Amniotic stem cell (primary cell): ENCODE data around the gene GCSAM.

Source experiments
- DNase-seq: peaks from one replicate; lab custom pipeline; 2025; lab: John Stamatoyannopoulos, UW

The GCSAM gene, protein sequence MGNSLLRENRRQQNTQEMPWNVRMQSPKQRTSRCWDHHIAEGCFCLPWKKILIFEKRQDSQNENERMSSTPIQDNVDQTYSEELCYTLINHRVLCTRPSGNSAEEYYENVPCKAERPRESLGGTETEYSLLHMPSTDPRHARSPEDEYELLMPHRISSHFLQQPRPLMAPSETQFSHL

DNA sequence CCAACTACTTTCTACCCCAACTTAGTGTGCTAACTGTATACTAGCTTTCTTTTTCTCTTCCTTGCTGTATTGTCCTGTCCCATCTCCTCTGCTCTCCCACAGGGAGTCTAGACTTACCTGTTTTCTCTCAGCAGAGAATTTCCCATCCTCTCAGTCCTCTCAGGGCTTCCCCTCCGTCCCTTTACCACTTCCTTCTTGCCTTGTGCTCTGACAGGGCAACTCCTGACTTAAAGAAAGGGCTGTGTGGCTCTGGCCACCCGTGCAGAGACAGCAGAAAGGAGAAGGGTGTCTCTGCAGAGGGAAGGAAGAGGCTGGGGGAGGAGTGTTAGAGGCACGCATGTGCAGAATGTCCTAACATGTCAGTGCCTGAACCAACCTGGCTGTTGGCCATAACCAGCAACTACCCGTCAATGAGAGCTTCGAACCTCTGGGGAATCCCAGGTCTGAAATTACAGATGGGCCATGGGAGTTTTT is at the start of gene GCSAM:
TSS of gene GCSAM (minus strand) at position 274 of the 474 bp plus-strand sequence. CDS start at position 146, 128 bp downstream.
- no peak for DNase-seq

DNA sequence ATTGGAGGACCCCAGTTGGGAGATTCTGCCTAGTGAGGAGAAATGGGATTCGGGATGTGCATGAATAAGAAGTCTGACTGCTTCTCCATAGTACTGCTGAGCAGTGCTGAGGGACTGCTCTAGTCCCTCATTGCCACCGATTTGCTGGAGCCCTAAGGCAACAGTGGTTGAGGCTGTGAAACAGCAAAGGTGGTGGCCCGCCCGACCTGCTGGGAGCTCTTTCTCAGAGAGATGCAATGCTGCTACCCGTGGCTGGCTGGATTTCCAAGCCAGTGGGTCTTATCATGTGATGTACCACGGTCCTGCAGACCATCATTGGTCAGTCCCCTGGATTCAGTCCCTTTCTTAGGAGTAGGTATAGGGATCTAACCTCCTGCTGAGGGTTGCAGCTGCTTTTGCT is 42.6 kb upstream of the GCSAM start:
- no peak for DNase-seq

DNA sequence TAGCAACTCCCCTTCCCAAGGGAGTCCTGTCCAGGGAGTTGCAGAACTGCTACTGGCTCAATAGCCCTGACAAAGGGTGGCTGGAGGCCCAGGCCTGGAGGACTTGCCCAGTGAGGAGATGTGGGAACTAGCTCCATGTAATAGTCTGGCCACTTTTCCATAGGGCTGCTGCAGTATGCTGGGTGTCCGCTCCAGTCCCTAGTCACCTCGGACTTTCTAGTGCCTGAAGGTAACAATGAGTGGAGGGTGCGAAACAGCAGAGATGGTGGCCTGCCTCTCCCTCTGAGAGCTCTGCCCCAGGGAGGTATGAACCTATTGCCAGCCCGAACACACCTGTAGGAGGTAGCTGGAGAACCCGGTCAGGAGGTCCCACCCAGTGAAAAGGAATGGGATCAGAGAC is 42.0 kb upstream of the GCSAM start:
- DNase-seq = no peak

DNA sequence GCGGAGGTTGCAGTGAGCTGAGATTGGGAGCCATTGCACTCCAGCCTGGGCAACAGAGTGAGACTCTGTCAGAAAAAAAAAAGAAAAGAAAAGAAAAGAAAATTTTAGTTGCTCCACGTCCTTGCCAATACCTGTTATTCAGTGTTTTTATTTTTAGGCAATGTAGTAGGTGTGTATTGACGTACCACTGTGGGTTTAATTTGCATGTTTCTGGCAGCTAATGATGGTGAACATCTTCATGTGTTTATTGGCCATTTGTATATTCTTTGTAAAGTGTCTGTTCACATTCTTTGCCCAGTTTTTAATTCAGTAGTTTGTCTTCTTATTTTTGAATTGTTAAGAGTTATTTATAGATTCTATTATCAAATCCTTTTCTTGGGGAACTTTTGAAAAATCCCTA is 38.1 kb upstream of the GCSAM start:
- DNase-seq = no peak

DNA sequence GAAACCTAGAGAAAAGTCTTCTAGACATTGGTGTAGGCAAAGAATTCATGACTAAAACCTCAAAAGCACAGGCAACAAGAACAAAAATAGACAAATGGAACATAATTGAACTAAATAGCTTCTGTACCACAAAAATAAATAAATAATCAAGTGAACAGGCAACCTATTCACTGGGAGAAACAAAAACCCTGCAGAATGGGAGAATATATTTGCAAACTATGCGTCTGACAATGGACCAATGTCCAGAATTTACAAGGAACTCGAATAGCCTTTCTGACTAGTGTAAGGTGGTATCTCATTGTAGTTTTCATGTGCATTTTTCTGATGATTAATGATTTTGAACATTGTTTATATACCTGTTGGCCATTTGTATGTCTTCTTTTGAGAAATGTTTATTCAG is 37.0 kb upstream of the GCSAM start:
- DNase-seq = no peak

DNA sequence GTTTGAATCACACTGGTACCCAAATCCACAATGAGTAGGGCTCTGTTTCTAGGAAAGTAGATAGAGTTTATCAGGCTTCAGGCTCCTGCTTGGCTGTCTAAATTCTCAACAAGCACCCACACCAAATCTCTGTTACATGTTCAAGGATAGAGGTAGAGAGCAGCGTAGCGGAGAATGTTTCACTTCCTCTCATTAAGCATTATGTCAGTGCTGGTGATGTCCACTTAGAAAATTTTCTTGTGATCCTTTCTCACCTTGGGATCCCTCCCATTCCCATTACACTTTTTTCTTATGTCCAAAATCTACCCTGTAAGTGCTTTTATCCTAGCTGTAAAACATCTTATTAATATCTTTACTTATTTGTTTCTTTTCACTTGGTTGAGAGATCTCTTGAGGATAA is 34.7 kb upstream of the GCSAM start:
- DNase-seq = no peak

DNA sequence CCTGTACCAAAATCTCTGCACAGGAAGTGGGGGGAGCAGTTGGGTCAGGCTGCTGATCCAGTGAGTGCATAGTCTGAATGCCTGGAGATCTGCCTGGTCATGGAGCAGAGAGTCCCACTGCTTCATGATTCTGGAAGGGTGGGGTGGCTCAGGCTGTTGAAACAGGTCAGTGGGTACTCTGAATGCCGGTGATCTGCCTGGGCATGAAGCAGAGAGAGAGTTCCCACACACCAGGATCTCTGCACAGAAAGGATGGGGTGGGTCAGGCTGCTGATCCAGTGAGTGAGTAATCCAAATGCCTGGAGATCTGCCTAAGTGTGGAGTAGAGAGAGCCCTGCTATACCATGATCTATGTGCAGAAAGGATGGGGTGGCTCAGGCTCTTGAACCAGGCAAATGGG is 16.1 kb upstream of the GCSAM start:
- no peak for DNase-seq

DNA sequence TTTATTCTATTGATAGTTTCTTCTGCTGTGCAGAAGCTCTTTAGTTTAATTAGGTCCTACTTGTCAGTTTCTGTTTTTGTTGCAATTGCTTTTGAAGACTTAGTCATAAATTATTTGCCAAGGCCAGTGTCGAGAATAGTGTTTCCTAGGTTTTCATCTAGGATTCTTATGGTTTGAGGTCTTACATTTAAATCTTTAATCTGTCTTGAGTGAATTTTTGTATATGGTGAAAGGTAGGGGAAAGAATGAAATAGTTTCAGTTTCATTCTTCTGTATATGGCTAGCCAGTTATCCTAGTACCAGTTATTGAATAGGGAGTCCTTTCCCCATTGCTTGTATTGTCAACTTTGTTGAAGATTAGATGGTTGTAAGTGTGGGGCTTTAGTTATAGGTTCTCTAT is 10.6 kb upstream of the GCSAM start:
- no peak for DNase-seq

DNA sequence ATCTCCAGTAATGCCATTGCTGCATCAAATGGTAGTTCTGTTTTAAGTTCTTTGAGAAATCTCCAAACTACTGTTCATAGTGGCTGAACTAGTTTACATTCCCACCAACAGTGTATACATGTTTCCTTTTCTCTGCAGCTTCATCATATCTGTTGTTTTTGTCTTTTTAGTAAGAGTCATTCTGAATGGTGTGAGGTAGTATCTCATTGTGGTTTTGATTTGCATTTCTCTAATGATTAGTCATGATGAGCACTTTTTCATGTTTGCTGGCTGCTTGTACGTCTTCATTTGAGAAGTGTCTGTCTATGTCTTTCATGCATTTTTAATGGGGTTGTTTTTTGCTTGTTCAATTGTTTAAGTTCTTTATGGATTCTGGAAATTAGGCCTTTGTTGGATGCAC is 10.2 kb upstream of the GCSAM start:
- DNase-seq = no peak

DNA sequence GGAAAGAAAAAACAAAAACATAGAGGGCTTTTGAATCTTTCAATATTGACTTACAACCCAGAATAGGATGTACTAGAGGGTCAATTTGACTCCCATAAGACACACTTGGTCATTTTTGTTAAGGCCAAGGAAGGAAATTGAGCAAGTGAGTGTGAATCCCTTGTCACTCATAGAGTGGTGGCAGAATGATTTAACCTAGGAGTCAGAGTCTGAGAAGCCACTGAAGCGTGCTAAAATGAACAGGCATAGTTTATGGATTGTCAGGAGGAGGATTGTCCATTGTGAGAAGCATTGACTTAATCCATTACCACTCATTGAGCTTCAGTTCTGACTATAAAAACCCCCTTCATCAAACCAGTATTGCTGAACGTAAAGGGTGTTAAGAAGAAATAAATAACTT is 8.2 kb upstream of the GCSAM start:
- DNase-seq = no peak

DNA sequence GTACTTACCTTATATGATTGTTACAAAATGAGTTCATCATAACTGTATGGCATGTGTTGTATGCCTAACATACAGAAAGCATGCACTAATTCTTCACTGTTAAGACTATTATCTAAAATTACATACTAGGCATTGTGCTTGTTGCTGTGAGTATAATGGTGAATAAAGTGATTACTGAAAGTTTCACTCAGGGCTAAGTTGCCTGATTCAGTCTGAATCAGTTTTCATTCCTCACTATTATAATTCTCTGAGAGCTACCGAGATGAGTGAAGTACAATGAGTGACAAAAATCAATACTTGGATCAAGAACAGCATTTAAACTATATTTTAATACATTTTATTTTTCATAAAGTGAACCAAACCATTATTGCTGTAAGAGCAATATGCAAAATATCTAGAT is 7.5 kb upstream of the GCSAM start:
- no peak for DNase-seq

DNA sequence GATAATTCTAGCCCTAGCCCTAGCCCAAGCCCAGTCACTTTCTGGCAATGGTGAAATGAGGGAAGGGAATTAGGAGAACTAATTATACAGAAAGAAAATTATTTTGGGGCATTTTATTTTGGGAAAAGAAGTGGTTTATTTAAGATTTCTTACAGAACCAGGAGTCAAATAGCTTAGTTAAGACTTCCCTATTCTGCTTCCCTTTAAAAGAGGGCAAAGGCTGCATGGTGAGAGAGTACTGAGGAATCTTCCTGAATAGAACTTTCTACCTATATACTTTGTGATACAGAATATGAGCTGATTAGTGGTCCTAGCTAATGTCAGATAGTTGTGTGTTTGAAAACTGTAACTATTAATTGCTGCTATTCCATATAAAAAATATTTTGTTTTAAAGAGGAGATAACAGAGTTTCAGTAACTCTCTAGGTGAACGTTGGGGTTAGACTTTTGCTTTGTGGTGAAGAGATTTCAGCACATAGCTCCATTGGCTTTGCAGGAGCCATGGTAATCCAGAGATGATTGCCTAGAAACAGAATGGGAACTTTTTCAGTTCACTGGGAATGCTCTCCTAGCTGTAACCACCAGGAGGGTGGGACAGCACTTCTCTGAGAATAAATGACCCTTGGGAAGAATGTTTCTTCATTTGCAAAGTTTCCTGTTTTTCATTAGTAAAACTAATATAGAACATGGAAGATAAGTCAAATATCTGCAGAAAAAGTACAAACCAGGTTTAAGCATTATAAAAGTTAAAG is 5.3 kb upstream of the GCSAM start:
- no peak for DNase-seq

DNA sequence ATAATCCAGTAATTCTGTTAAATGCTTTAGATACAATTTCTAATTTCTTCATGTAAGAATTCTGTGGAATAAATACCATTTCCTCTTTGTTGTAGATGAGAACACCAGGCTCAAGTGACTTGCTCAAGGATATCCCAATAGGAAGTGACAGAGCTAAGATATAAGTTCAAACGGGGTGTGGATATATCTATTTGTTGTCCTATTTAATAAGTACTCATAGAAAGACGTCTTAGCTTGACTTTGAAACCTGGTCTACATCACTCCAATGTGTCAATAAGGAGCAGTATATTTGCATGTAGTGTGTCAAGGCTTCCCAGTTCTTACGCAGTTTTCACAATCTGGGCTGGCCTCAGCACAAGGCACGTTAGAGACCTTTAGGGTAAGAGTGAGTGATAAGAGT is 4.7 kb upstream of the GCSAM start:
- DNase-seq = no peak

DNA sequence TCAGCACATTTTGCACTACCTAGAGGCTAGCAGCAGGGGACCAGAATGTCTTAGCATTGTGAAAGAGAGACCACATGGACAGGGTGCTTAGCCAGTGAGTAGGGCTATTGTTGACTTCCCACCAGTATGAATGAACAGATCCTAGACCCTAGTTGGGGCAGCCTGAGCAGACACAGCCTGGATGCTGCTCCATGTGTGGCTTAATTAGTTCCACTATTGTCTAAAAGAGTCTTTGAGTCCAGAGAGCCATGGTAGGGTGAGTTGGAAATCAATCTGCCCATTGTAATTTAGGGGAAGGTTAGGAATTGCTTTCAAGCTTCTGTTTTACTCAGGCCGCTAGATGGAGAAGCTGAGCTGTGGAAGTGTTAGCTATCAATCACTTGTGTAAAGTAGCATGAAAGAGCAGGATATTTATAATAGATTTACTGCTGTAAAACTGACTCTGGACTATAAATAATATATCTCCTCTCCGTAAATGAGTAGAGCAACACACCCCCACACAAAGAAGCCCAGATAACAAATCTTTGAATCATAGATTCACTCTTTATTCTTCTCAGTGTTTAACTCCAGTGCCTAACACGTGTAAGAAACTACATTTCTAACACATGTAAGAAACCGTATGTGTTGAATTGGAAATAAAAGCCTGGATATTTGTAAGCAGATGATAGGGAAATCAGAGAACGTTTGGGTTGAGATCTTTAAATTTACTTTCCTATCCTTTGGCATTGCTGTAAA is 4.1 kb upstream of the GCSAM start:
- DNase-seq = no peak

DNA sequence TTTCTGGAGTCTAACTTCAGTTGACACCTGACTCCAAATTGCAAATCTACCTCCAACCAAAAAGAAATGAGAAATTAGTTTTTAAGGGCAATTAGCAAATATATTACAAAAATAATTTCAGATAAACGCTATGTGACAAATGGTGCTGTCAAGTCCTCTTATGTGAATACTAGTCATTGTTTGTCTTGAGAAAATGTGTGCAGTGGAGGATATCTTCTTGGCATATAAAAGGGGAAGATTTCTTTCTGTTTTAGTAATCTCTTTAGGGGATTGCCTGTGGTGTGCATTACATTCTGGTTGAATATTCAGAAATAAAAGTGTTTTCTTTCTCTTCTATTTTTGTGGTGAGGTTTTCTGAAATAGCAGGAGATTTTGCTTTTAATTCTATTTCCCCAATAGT is 3.0 kb upstream of the GCSAM start:
- no peak for DNase-seq

DNA sequence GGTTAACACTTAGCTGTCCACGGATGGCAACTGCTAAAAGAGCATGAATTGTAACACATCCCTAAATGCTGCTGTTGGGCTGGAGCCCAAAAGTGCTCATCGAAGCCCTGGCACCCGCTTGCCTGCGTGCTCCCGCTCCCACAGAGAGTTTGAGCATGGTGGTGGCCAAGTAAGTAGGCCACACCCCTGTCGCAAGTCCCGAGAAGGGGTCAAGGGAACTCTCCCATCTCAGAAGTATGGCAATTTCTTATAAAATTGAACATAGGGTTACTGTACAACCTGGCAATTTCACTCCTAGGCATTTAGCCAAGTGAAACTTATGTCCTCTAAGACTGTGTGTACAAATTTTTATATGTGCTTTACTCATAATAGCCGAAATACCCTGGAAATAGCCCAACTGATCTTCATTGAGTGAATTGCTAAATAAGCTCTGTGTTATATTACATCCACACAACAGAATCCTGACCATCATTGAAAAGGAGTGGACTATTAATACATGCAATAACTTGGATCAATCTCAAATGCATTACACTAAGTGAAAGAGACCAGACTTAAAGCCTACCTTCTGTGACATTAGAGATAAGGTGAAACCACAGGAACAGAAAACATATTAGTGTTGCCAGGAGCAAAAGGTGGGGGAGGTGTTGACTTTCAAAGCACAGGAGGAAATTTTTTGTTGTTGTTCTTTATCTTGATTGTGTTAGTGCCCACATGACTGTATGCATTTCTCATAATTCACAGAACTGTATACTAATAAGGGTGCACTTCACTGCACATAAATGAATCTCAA is 1.5 kb upstream of the GCSAM start:
- DNase-seq = no peak

DNA sequence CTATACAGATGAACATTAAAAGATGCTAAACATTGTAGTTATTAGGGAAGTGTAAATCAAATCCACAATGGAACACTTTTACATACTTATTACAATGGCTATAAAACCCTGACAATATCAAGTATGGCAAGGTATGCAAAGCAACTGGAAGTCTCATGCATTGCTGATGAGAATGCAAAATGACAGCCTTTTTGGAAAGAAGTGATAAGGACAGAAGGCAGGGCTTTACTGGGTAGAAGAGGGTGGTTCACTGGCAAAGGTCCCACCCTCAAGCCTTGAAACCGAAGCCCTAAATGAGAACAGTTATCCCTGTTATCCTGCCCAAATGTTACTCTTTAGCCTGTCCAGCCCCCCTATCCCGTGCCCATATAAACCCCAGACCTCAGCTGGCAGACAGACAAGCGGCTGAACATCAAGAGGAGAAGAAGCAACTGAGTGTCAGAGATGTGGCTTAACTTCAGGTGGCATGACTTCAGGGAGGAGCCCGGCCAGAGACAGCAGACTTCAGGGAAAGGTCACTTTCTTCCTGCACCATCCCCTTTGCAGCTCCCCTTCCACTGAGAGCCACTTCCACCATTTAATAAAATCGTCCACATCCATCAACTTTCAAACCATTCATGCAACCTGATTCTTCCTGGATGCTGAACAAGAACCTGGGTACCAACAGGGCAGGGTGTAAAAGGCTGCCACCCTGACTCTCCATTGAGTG is 732 bp upstream of the GCSAM start:
- DNase-seq = no peak

DNA sequence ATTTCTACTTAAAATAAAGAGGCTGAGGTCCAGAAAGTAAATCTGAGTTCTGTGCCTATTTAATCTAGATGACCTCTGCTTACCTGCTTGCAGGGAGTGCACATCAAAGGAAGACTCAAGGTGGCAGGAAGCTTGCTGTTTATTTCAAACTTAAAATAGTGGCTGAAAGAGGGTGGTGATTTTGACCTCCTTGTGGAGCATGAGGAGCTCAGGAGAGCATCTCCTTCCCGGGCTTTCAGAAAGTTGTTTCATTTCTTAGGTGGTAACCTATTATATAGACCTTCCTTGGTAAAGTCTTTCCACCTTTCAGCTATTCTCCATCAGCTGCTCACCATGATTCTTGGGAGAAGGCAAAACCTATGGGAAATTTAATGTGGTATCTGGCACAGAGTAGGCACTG is 494 bp downstream of the GCSAM start:
- no peak for DNase-seq

DNA sequence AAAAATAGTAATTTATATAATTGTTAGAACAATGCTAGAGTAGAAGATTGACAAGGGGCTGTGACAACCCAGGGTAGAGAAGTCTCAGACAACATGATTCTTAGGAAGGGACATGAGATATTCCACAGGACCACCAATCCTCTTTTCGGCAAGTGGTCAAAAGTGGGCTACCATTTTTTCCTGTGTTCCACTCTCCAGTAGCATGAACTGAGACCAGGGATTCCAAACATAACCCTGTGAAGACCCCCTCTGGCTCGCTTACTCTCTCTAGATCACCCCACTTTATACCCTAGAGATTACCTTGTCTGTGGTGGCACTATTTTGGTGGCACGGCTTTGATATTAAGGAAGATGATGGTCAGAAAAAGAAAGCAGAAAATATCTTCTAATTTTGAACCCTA is 960 bp downstream of the GCSAM start:
- DNase-seq = no peak

DNA sequence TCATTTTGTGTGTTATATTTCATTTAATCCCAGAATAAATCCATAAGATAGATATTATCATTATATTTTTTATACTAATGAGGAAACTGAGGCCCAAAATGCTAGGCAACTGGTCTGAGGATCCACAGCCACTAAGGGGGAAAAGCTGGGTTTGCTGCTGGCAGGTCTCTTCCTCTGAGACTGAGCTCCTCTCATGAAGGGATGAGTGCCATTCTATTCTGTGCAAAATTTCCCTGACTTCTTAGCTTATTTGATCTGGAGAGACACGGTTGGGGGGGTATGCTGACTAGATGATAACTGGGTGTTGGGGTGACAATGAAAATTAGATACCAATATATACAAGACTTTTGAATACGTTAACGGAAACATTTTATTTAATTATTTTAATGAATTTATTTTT is 1.9 kb downstream of the GCSAM start:
- no peak for DNase-seq

DNA sequence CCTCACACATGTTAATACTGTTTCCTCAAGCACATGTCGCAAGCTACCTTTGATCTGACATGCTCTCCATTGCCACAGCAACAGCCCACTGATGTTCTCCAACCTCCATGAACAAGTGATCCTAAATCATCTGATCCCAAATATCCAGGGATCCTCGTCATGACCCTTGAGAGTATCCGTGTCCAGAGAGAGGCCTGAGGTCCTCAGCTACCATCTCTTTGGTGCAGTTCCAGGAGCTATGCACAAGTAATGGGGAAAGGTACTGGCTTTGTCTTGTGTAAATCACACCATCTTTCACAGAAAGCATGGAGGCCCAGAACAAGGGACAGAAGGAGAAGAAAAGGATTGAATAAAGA is 2.4 kb downstream of the GCSAM start:
- DNase-seq = no peak
